HG03439 (cell line): ENCODE measurements around the gene CCDC87.
"Not testable (repeated sequence)": the region's sequence is repeated elsewhere in the genome, so short reads cannot be mapped to it uniquely, and the experiment has no call there.

Source experiments
- ATAC-seq: cut with Tn5 transposase; IDR thresholded peaks from one replicate; pipeline ENCODE4 v1.9.1; 2021; ENCODE audit warnings: mild to moderate bottlenecking, moderate library complexity; ENCODE audit not compliant: unreplicated experiment

The CCDC87 gene

GRCh38 chr11:66559142-66559865 is 33.6 kb downstream of the CCDC87 start:
- no peak for ATAC-seq

- ATAC-seq, result no peak
These were observed 35.0 kb downstream of the CCDC87 start for GRCh38 chr11:66557733-66558326.

- no peak for ATAC-seq
These were observed 36.8 kb downstream of the CCDC87 start for GRCh38 chr11:66556086-66556485.

- no peak for ATAC-seq
These were observed 37.4 kb downstream of the CCDC87 start for GRCh38 chr11:66555416-66555815.

GRCh38 chr11:66554602-66555001 is 38.3 kb downstream of the CCDC87 start:
- ATAC-seq, result no peak

GRCh38 chr11:66550887-66551286 is 42.0 kb downstream of the CCDC87 start:
- no peak for ATAC-seq

- ATAC-seq, result no peak
These were observed 43.2 kb downstream of the CCDC87 start for GRCh38 chr11:66549696-66550095.

- ATAC-seq, result no peak
These were observed 43.9 kb downstream of the CCDC87 start for GRCh38 chr11:66548774-66549630.

GRCh38 chr11:66548041-66548440 is 44.8 kb downstream of the CCDC87 start:
- ATAC-seq, result no peak

- no peak for ATAC-seq
These were observed 45.2 kb downstream of the CCDC87 start for GRCh38 chr11:66547662-66548009.

GRCh38 chr11:66546966-66547661 is 45.7 kb downstream of the CCDC87 start:
- no peak for ATAC-seq

GRCh38 chr11:66546368-66546965 is 46.4 kb downstream of the CCDC87 start, which contains the start of gene ACTN3:
Gene ACTN3 (plus strand): TSS chr11:66546903. CDS start chr11:66546938, 35 bp downstream.
- ATAC-seq, result no peak

- ATAC-seq, result peak; percentile 79
These were observed 47.0 kb downstream of the CCDC87 start, which contains the start of gene ZDHHC24 for GRCh38 chr11:66545701-66546367. Gene ZDHHC24 (minus strand): TSS chr11:66546048. CDS start chr11:66546003, 45 bp downstream.

GRCh38 chr11:66544952-66545351 is 47.9 kb downstream of the CCDC87 start:
- ATAC-seq, result not testable (repeated sequence)

- ATAC-seq, result no peak
These were observed 49.4 kb downstream of the CCDC87 start for GRCh38 chr11:66543263-66544107.

- ATAC-seq, result no peak
These were observed 50.5 kb downstream of the CCDC87 start for GRCh38 chr11:66542362-66542761.

GRCh38 chr11:66541892-66542291 is 51.0 kb downstream of the CCDC87 start:
- no peak for ATAC-seq

GRCh38 chr11:66540598-66540997 is 52.3 kb downstream of the CCDC87 start:
- ATAC-seq, result not testable (repeated sequence)
